ENCODE results near the gene ZFP62. TPM values are rescaled to one million over a fixed set of nuclear protein-coding genes. Genes with fewer than 3 reads are reported as not detected.

ZFP62 gene
- total RNA-seq, 1 donor from 2014 or later, result 22.6 TPM

DNA sequence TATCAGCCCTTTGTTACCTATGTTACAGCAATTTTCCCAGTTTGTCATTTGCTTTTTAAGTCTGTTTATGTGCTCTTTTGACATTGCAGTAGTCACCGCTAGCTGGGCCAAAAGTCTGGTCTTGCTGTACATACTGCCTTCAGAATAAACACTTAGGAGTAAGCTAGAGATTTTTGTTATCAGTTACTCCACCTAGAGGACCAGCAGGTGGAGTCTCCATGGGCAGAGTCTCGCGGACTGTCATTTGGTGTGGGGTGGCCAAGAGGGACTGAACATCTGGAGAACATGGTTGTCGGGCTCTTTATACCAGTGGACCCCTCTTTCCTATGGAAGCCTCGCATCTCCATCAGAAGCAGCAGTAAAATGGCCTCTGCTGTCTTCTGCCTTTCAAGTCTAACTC is 47.7 kb downstream of the ZFP62 start:
- H3K4me3 ChIP-seq, result peak overlapping the region; percentile 64
- ATAC-seq (no peak), DNase-seq (peak; percentile 42)
- TF ChIP-seq, protein P1, sequence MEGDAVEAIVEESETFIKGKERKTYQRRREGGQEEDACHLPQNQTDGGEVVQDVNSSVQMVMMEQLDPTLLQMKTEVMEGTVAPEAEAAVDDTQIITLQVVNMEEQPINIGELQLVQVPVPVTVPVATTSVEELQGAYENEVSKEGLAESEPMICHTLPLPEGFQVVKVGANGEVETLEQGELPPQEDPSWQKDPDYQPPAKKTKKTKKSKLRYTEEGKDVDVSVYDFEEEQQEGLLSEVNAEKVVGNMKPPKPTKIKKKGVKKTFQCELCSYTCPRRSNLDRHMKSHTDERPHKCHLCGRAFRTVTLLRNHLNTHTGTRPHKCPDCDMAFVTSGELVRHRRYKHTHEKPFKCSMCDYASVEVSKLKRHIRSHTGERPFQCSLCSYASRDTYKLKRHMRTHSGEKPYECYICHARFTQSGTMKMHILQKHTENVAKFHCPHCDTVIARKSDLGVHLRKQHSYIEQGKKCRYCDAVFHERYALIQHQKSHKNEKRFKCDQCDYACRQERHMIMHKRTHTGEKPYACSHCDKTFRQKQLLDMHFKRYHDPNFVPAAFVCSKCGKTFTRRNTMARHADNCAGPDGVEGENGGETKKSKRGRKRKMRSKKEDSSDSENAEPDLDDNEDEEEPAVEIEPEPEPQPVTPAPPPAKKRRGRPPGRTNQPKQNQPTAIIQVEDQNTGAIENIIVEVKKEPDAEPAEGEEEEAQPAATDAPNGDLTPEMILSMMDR (IDR thresholded peaks at IDR 0.05), result no peak
- no peaks in the 10 kb centered on the region for H3K36me3 ChIP-seq
- peaks cover 47% of the 10 kb centered on the region for H3K4me1 ChIP-seq
- no peaks in the 10 kb centered on the region for H3K9me3 ChIP-seq
- no peaks in the 10 kb centered on the region for H3K27me3 ChIP-seq
- intact Hi-C loops (cut with DNase I), result no loop called here
- H3K27ac ChIP-seq, result peak overlapping the region; percentile 97

DNA sequence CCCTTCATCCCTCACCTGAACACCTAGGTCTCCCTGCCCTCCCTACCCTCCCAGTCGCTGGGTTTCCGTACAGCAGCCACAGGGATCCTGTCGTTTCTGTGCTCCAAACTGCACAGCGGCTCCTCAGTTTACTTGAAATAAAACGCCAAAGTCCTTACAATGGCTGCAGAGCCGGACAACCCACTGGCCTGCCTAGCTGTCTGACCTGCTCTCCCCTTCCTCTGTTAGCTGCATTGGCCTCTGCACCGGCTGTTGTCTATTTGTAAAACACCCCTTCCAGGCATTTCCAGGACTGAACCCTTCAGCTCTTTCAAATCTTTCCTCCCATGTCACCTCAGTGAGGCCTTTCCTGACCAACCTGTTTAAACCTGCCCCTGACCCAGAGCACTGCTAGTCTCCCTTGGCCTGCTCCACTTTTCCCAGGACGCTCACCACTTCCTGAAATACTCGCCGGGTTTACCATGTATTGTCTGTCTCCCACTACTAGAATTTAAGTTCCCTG is 49.4 kb downstream of the ZFP62 start:
- peaks cover 47% of the 10 kb centered on the region for H3K4me1 ChIP-seq
- H3K4me3 ChIP-seq, result peak overlapping the region; percentile 64
- ATAC-seq, result no peak

DNA sequence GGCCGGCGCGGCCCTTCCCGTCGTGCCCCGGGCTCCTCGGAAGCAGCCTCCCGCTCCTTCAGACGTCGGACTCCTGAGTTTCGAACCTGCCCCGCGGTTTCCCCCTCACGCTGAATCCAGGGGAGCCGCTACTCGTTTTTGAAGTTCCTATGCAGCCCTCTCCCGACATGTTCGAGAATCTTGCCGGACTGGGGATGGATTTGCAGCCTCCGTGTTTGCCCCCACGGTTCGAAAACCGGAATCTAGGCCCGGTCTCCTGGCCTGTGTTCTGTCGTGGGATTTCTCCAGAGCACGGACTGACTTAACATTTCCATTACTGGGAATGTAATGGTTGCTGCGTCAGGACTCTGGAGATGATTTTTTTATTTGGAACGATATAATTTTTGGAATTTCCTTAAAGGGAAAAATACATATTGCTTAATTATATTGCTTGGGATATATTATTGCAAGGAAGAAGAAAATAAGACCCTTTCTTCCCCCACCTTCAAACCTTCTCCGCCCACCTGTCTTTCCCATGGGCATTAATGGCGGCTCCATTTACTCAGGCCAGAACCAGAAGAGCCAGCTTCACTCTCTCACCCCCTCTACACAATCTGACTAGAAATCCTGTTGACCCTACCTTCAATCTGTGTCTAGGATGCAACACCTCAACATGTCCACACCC is 50.0 kb downstream of the ZFP62 start:
- TF ChIP-seq, protein P1 (IDR thresholded peaks at IDR 0.05), result no peak
- no peak for ATAC-seq
- H3K27me3 ChIP-seq, result no peaks in the 10 kb centered on the region
- no peak for DNase-seq
- peaks cover 47% of the 10 kb centered on the region for H3K4me1 ChIP-seq
- no peaks in the 10 kb centered on the region for H3K36me3 ChIP-seq
- intact Hi-C loops (cut with DNase I), result no loop called here
- H3K9me3 ChIP-seq, result no peaks in the 10 kb centered on the region
- peak overlapping the region; percentile 64 for H3K4me3 ChIP-seq
- peak overlapping the region; percentile 97 for H3K27ac ChIP-seq

More for the DNA sequence above, 49.4 kb downstream of the ZFP62 start:
- TF ChIP-seq, protein P1 (IDR thresholded peaks at IDR 0.05), result no peak
- Histone ChIP-seq H3K9me3 (no peaks in the 10 kb centered on the region), H3K36me3 (no peaks in the 10 kb centered on the region), H3K27ac (peak overlapping the region; percentile 97), H3K27me3 (no peaks in the 10 kb centered on the region)
- DNase-seq, result peak; percentile 60
- intact Hi-C loops (cut with DNase I), result no loop called here

DNA sequence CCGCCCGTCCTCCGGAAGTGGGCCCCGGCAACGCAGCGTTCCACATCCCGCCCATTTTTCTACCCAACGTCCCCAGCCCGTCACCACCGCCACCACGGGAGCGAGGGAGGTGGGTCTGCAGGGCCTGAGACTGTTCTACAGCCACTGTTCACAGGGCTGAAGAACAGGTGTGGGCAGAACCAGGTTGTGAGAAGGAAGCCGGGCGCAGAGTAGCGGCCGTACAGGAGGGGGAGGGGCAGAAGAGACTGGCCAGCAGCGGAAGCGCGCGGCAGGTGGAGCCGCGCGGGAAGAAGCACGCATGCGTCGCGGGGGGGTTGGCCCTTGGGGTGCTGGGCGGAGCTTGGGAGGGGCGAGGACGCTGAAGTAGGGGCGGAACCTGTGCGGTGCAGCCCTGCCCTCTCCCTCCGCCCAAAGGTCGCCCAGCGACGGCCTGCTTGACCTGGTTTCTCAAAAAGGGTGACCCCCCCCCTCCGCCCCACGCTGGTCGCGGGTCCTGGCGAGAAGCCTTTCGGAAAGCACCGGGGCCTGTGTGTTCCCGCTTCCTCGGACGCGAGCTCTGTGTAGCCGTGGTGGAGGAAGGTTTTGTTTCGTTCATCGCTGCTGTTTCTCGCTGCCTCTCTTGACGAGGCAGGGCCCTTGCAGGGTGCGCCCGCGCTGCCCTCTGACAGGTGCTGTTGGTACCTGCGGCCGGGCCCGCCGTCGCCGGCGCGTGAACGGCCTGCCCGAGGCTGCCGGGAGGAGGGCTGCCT is 50.7 kb downstream of the ZFP62 start:
- peak; percentile 92 for ATAC-seq
- intact Hi-C loops (cut with DNase I), result no loop called here
- H3K9me3 ChIP-seq, result no peaks in the 10 kb centered on the region
- H3K4me1 ChIP-seq, result peaks cover 52% of the 10 kb centered on the region
- H3K27ac ChIP-seq, result peak overlapping the region; percentile 97
- TF ChIP-seq, protein P1 (IDR thresholded peaks at IDR 0.05), result no peak
- no peaks in the 10 kb centered on the region for H3K27me3 ChIP-seq
- DNase-seq, result peak; percentile 98
- peak overlapping the region; percentile 64 for H3K4me3 ChIP-seq
- H3K36me3 ChIP-seq, result no peaks in the 10 kb centered on the region

DNA sequence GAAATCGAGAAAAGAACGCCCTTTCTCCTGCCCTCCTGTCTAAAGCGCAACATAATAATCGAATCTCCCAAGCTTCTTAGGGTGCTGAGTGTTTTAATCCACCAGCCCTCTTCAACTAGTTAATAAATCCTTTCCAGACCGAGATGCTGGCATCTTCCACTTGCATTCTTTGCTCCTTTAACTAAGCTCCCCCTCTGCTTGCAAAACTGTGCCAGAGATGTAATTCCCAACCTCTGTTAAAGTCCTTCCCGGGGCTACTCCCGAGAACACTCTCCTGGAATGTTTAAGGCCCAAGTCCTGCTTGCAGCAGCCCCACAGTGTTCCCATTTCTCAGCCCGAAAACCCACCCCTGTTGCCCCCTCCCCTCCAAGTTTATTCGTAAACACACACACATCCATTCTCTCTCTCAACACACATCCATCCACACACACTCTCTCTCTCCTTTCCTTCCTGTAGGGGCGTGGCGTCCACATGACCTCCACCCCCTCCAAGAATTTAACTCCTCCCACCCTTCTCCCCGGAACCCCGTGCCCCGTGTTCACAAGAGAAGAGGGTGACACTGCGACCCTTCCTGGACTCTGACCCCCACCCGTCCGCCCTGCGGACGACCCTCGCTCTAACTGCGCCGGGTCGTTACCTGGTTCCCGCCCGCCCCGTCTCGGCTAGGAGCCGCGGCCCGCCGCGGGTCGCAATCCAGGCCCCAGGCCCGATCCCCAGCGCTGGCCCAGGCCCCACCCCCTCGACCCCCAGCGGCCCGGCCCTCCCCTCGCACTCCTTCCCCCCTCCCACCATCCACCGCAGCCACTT is 51.5 kb downstream of the ZFP62 start:
- TF ChIP-seq, protein P1 (IDR thresholded peaks at IDR 0.05), result no peak
- peak overlapping the region; percentile 97 for H3K27ac ChIP-seq
- H3K9me3 ChIP-seq, result no peaks in the 10 kb centered on the region
- no peaks in the 10 kb centered on the region for H3K27me3 ChIP-seq
- no peaks in the 10 kb centered on the region for H3K36me3 ChIP-seq
- intact Hi-C loops (cut with DNase I), result no loop called here
- DNase-seq (no peak), ATAC-seq (peak; percentile 89)
- peaks cover 60% of the 10 kb centered on the region for H3K4me1 ChIP-seq
- peak overlapping the region; percentile 64 for H3K4me3 ChIP-seq

Measured in upper lobe of right lung (tissue), 1 donor.